Measurements from ENCODE around the gene ACAD11.

ACAD11 gene

GRCh38 chr3:132659365-132660051 lies at the start of gene ACAD11:
TSS of gene ACAD11 (minus strand) at chr3:132659809. CDS start at chr3:132659751, 58 bp downstream.
- DNase-seq, result peak; percentile 36

GRCh38 chr3:132703733-132704132 lies 44.1 kb upstream of the ACAD11 start:
- no peak for DNase-seq

- DNase-seq, result no peak
These were observed 35.8 kb upstream of the ACAD11 start for GRCh38 chr3:132695422-132695821.

GRCh38 chr3:132694991-132695390 lies 35.4 kb upstream of the ACAD11 start:
- DNase-seq, result no peak

GRCh38 chr3:132690040-132690439 lies 30.4 kb upstream of the ACAD11 start:
- DNase-seq, result no peak

GRCh38 chr3:132682201-132682600 lies 22.6 kb upstream of the ACAD11 start:
- no peak for DNase-seq

- DNase-seq, result no peak
These were observed 21.8 kb upstream of the ACAD11 start for GRCh38 chr3:132681421-132681820.

GRCh38 chr3:132679911-132680310 lies 20.3 kb upstream of the ACAD11 start:
- no peak for DNase-seq

- no peak for DNase-seq
These were observed 15.8 kb upstream of the ACAD11 start for GRCh38 chr3:132675408-132675807.

GRCh38 chr3:132669256-132669777 lies 9.7 kb upstream of the ACAD11 start:
- no peak for DNase-seq

- DNase-seq, result no peak
These were observed 5.7 kb upstream of the ACAD11 start for GRCh38 chr3:132665230-132665745.

- DNase-seq, result no peak
These were observed 2.6 kb upstream of the ACAD11 start for GRCh38 chr3:132662212-132662611.

GRCh38 chr3:132661101-132661500 lies 1.5 kb upstream of the ACAD11 start:
- no peak for DNase-seq

- DNase-seq, result no peak
These were observed 1.1 kb upstream of the ACAD11 start for GRCh38 chr3:132660811-132661070.

GRCh38 chr3:132660052-132660810 lies 622 bp upstream of the ACAD11 start, which contains the start of gene UBA5:
TSS of gene UBA5 (plus strand) at chr3:132660329. CDS start at chr3:132660538, 209 bp downstream.
- peak; percentile 50 for DNase-seq

- no peak for DNase-seq
These were observed 627 bp downstream of the ACAD11 start for GRCh38 chr3:132659000-132659364.

- DNase-seq, result no peak
These were observed 1.5 kb downstream of the ACAD11 start for GRCh38 chr3:132657869-132658747.

GRCh38 chr3:132655471-132655870 lies 4.1 kb downstream of the ACAD11 start:
- no peak for DNase-seq

GRCh38 chr3:132654721-132655120 lies 4.9 kb downstream of the ACAD11 start:
- DNase-seq, result no peak

GRCh38 chr3:132654190-132654589 lies 5.4 kb downstream of the ACAD11 start:
- no peak for DNase-seq

GRCh38 chr3:132652640-132653270 lies 6.9 kb downstream of the ACAD11 start:
- DNase-seq, result no peak

GRCh38 chr3:132650153-132650552 lies 9.5 kb downstream of the ACAD11 start:
- no peak for DNase-seq

GRCh38 chr3:132645058-132645457 lies 14.6 kb downstream of the ACAD11 start:
- no peak for DNase-seq
